Measurements from ENCODE around the gene TMPRSS13. TPM values are rescaled to one million over a fixed set of nuclear protein-coding genes. Genes with fewer than 3 reads are reported as not detected.

TMPRSS13 gene
- total and polyA plus RNA-seq, 2 experiments from 2014 or later, result 1.3 to 1.9 TPM

- Histone ChIP-seq H2AFZ (no peak overlapping the region), H3K4me2 (no peak overlapping the region), H3K36me3 (replicated peaks; ENCODE audit: insufficient read depth, low read depth) (no peaks in the 10 kb centered on the region), H3K4me3 (no peak overlapping the region), H3K4me1 (ENCODE audit: insufficient read depth) (peaks cover 7% of the 10 kb centered on the region), H4K20me1 (ENCODE audit: insufficient read depth, poor library complexity, severe bottlenecking) (no peaks in the 10 kb centered on the region), H3K27ac (no peak overlapping the region), H3K79me2 (peaks cover 8% of the 10 kb centered on the region), H3K9me2 (replicated peaks; ENCODE audit: insufficient read depth) (no peaks in the 10 kb centered on the region), H3K9me3 (ENCODE audit: low read depth) (no peaks in the 10 kb centered on the region), H3K27me3 (no peaks in the 10 kb centered on the region)
- DNase-seq (ENCODE audit: low spot score), result no peak
- TF ChIP-seq EZH2phosphoT487 (IDR thresholded peaks at IDR 0.05; ENCODE audit: low read depth, severe bottlenecking, unreplicated experiment), result no peak
- TF ChIP-seq CTCF (IDR thresholded peaks at IDR 0.05; ENCODE audit: poor library complexity), result no peak
- no peak for TF ChIP-seq EZH2 (IDR thresholded peaks at IDR 0.05; ENCODE audit: borderline replicate concordance)
- WGBS (ENCODE audit: low lambda C conversion rate, missing lambda C conversion rate), result 87% methylated on average over 12 of the region's 12 CpGs
Observed at GRCh38 chr11:117862019-117862725, 67.0 kb downstream of the TMPRSS13 start.

- H3K27ac ChIP-seq, result no peak overlapping the region
- TF ChIP-seq EZH2 (IDR thresholded peaks at IDR 0.05; ENCODE audit: borderline replicate concordance) (no peak), EZH2phosphoT487 (IDR thresholded peaks at IDR 0.05; ENCODE audit: low read depth, severe bottlenecking, unreplicated experiment) (no peak), CTCF (IDR thresholded peaks at IDR 0.05; ENCODE audit: poor library complexity) (no peak)
Observed at GRCh38 chr11:117861151-117862018, 67.8 kb downstream of the TMPRSS13 start.

GRCh38 chr11:117860139-117860538 lies 69.1 kb downstream of the TMPRSS13 start:
- Histone ChIP-seq H3K27ac (no peak overlapping the region), H3K9me3 (ENCODE audit: low read depth) (no peaks in the 10 kb centered on the region), H3K36me3 (replicated peaks; ENCODE audit: insufficient read depth, low read depth) (no peaks in the 10 kb centered on the region), H2AFZ (no peak overlapping the region), H3K79me2 (peaks cover 6% of the 10 kb centered on the region), H3K4me2 (no peak overlapping the region), H3K27me3 (no peaks in the 10 kb centered on the region), H3K9me2 (replicated peaks; ENCODE audit: insufficient read depth) (no peaks in the 10 kb centered on the region), H3K4me1 (ENCODE audit: insufficient read depth) (peaks cover 7% of the 10 kb centered on the region), H4K20me1 (ENCODE audit: insufficient read depth, poor library complexity, severe bottlenecking) (no peaks in the 10 kb centered on the region), H3K4me3 (no peak overlapping the region)
- WGBS (ENCODE audit: low lambda C conversion rate, missing lambda C conversion rate), result 74% methylated on average over 6 of the region's 6 CpGs
- DNase-seq (ENCODE audit: low spot score), result no peak
- TF ChIP-seq EZH2phosphoT487 (IDR thresholded peaks at IDR 0.05; ENCODE audit: low read depth, severe bottlenecking, unreplicated experiment), result no peak
- TF ChIP-seq EZH2 (IDR thresholded peaks at IDR 0.05; ENCODE audit: borderline replicate concordance), result no peak
- TF ChIP-seq CTCF (IDR thresholded peaks at IDR 0.05; ENCODE audit: poor library complexity), result no peak

More at GRCh38 chr11:117861151-117862018, 67.8 kb downstream of the TMPRSS13 start:
- Histone ChIP-seq H3K4me2 (no peak overlapping the region), H3K9me3 (ENCODE audit: low read depth) (no peaks in the 10 kb centered on the region), H4K20me1 (ENCODE audit: insufficient read depth, poor library complexity, severe bottlenecking) (no peaks in the 10 kb centered on the region), H3K79me2 (peaks cover 8% of the 10 kb centered on the region), H2AFZ (no peak overlapping the region), H3K27me3 (no peaks in the 10 kb centered on the region), H3K4me1 (ENCODE audit: insufficient read depth) (peaks cover 7% of the 10 kb centered on the region), H3K9me2 (replicated peaks; ENCODE audit: insufficient read depth) (no peaks in the 10 kb centered on the region), H3K36me3 (replicated peaks; ENCODE audit: insufficient read depth, low read depth) (no peaks in the 10 kb centered on the region), H3K4me3 (no peak overlapping the region)
- DNase-seq (ENCODE audit: low spot score), result peak; percentile 53
- 41% methylated on average over 13 of the region's 13 CpGs for WGBS (ENCODE audit: low lambda C conversion rate, missing lambda C conversion rate)

All from hepatocyte (in vitro differentiated cells).